PFSK-1 (cell line): Measurements from ENCODE around the gene ERBB4.

Source experiments
- FOXP2 ChIP-seq: optimal IDR thresholded peaks from 2 replicates; pipeline ENCODE3; 2011; ENCODE audit warnings: borderline replicate concordance, control low read depth, inconsistent platforms; ENCODE audit not compliant: insufficient read depth; ENCODE audit errors: extremely low read length, extremely low read depth
- POLR2AphosphoS5 ChIP-seq: IDR thresholded peaks from 2 replicates; pipeline ENCODE4 v1.6.1; 2012; ENCODE audit warnings: low read depth, mild to moderate bottlenecking, control low read depth, low read length, moderate library complexity
- REST ChIP-seq, 2 experiments: IDR thresholded peaks; 2 replicates each; pipeline versions ENCODE4 v1.6.1 to v1.8.0; 2011 to 2012; ENCODE audit warnings: low read depth in 2 of 2, low read length in 2 of 2, control low read depth in 1 of 2, inconsistent platforms in 1 of 2, mild to moderate bottlenecking in 1 of 2, moderate library complexity in 1 of 2; ENCODE audit not compliant: insufficient read depth in 1 of 2
- SIN3A ChIP-seq: IDR thresholded peaks from 2 replicates; pipeline ENCODE4 v1.6.1; 2012; ENCODE audit warnings: mild to moderate bottlenecking, low read length, moderate library complexity, borderline replicate concordance; ENCODE audit not compliant: insufficient read depth
- TAF1 ChIP-seq: IDR thresholded peaks from 2 replicates; pipeline ENCODE4 v1.6.1; 2012; ENCODE audit warnings: low read length, control low read depth, borderline replicate concordance; ENCODE audit not compliant: insufficient read depth

ERBB4 gene

GRCh38 chr2:211994806-211995205 lies 543.8 kb downstream of the ERBB4 start:
- no peak for TF ChIP-seq SIN3A
- TF ChIP-seq POLR2AphosphoS5, result no peak
- TF ChIP-seq TAF1, result no peak
- no peak for TF ChIP-seq FOXP2
- no peak for TF ChIP-seq REST (IDR thresholded peaks at IDR 0.05; ENCODE audit: insufficient read depth in 1 of 2, low read depth in 2 of 2, low read length in 2 of 2)

GRCh38 chr2:211990335-211990734 lies 548.3 kb downstream of the ERBB4 start:
- TF ChIP-seq POLR2AphosphoS5 (no peak), TAF1 (no peak), SIN3A (no peak), FOXP2 (no peak), REST (IDR thresholded peaks at IDR 0.05; ENCODE audit: insufficient read depth in 1 of 2, low read depth in 2 of 2, low read length in 2 of 2) (no peak)

- TF ChIP-seq FOXP2 (no peak), TAF1 (no peak), SIN3A (no peak), POLR2AphosphoS5 (no peak), REST (IDR thresholded peaks at IDR 0.05; ENCODE audit: insufficient read depth in 1 of 2, low read depth in 2 of 2, low read length in 2 of 2) (no peak)
These were observed 552.3 kb downstream of the ERBB4 start for GRCh38 chr2:211986313-211986712.

GRCh38 chr2:211985393-211985792 lies 553.2 kb downstream of the ERBB4 start:
- TF ChIP-seq POLR2AphosphoS5, result no peak
- TF ChIP-seq REST (IDR thresholded peaks at IDR 0.05; ENCODE audit: insufficient read depth in 1 of 2, low read depth in 2 of 2, low read length in 2 of 2), result no peak
- no peak for TF ChIP-seq TAF1
- no peak for TF ChIP-seq FOXP2
- TF ChIP-seq SIN3A, result no peak

- TF ChIP-seq FOXP2 (no peak), REST (IDR thresholded peaks at IDR 0.05; ENCODE audit: insufficient read depth in 1 of 2, low read depth in 2 of 2, low read length in 2 of 2) (no peak)
These were observed 556.4 kb downstream of the ERBB4 start for GRCh38 chr2:211982162-211982561.
